D721Med (cell line): ENCODE results near the gene APOBEC3A.
A peak's percentile ranks its signal among the peaks of the same experiment; 100 is the strongest.
"Not testable (repeated sequence)": the region's sequence is repeated elsewhere in the genome, so short reads cannot be mapped to it uniquely, and the experiment has no call there.

Experiments used
- DNase-seq: peaks from one replicate; pipeline ENCODE4 v3.0.0; 2011; ENCODE audit warnings: low spot score; ENCODE audit not compliant: insufficient read length
- FAIRE-seq: peaks from 2 replicates; lab custom pipeline; 2011; peaks lifted over from hg19 to GRCh38; lab: Jason Lieb, UNC
- TF ChIP-seq, protein P1 (sequence below): IDR thresholded peaks from 2 replicates; pipeline ENCODE4 v1.5.1; 2012; ENCODE audit warnings: mild to moderate bottlenecking, control low read depth; ENCODE audit not compliant: insufficient read depth; ENCODE audit errors: missing control alignments

APOBEC3A gene

DNA sequence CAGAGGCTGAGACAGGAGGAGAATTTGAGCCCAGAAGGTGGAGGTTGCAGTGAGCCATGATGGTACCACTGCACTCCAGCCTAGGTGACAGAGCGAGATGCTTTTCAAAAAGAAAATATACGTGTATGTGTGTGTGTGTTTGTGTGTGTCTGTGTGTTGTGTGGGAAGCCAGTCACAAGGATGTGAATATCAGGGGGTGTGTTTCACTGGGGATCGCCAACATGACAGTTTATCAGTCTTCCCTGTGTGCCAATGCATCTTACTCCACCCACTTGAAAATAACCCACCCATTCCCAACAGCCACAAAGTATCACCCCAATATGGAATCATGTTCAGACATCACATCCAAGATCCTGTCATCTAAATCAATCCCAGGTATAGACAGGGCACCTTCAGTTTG, 14.4 kb downstream of the APOBEC3A start:
- no peak for DNase-seq
- FAIRE-seq, result no peak
- TF ChIP-seq, protein P1, sequence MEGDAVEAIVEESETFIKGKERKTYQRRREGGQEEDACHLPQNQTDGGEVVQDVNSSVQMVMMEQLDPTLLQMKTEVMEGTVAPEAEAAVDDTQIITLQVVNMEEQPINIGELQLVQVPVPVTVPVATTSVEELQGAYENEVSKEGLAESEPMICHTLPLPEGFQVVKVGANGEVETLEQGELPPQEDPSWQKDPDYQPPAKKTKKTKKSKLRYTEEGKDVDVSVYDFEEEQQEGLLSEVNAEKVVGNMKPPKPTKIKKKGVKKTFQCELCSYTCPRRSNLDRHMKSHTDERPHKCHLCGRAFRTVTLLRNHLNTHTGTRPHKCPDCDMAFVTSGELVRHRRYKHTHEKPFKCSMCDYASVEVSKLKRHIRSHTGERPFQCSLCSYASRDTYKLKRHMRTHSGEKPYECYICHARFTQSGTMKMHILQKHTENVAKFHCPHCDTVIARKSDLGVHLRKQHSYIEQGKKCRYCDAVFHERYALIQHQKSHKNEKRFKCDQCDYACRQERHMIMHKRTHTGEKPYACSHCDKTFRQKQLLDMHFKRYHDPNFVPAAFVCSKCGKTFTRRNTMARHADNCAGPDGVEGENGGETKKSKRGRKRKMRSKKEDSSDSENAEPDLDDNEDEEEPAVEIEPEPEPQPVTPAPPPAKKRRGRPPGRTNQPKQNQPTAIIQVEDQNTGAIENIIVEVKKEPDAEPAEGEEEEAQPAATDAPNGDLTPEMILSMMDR, result no peak

DNA sequence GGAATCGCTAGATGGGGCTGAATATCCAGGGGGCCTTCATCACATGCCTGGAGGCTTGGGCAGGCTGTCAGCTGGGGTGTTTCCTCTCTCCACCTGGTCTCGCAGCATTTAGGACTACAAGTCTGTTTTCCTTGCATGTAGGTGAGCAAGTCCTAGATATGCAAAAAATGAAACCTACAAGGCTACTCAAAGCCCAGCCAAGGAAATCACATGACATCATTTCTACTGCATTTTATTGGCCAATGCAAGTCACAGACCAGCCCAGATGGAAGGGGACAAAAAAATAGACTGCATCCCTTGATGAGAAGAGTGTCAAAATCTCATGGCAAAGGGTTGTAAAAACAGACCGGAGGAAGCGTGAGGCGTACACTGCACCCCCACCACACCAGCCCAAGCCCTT, 15.1 kb downstream of the APOBEC3A start:
- FAIRE-seq, result no peak
- TF ChIP-seq, protein P1, result no peak
- no peak for DNase-seq

DNA sequence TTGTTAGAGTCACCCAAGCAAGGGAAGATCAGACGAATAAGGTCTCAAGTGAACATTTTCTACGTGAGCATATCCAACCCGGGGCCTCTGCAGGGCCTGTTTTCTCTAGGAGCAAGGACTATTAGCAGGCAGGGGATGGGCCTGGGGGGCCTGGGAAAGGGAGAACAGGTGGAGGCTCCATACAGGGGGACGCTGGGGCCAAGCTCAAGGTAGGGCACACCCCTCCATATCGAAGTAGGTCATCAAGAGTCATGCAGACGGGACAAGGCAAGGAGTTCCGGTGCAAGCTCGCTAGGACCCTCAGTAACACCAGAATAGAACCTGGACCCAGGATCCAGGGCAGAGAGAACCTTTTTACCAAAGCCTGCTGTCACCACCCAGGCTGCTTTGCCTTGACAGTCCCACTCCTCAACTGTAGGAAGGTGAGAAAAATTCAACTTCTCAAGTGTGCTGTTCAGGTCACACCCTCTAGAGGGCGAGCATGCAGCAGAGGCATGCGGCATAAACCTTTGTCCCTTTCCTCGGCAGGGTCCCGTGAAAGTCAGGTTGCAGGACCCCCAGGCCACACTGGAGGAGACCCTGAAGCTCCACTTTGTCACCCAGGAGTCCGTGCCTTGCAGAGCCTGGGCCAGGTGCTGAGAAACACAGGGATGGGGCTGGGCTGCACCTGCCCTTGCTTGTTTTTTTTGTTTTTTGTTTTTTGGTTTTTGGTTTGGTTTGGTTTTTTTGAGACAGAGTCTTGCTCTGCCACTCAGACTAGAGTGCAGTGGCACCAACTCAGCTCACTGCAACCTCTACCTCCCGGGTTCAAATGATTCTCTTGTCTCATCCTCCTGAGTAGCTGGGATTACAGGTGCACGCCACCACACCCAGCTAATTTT, 16.1 kb downstream of the APOBEC3A start:
- DNase-seq (no peak), FAIRE-seq (no peak)
- TF ChIP-seq, protein P1, result peak; percentile 60

DNA sequence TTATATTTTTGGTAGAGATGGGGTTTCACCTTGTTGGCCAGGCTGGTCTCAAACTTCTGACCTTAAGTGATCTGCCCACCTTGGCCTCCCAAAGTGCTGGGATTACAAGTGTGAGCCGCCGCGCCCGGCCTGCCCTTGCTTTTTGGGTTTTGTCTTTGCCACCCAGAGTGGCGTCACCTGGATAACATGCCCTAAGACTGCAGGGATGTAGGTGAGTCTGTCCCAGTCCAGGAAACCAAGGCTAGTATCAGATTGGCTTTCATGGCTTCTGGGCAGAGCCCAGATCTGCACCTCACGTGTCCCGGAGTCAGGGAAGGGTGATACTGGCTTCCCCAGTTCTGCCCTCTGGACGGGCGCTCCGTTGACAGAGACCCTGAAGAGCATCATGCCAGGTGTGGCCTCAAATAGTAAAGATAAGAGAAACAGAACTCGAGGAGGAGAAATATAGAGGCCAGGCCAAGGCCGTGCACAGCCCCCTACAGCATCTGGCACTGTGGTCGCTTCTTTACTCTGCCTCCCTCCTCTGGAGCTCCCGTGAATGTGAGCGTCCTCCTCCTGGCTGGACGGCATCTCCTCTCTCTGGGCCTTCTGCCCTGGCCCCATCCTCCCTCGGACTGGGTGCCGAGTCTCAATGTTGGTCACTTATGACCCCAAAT, 16.9 kb downstream of the APOBEC3A start:
- FAIRE-seq, result no peak
- TF ChIP-seq, protein P1, result no peak
- DNase-seq, result no peak

DNA sequence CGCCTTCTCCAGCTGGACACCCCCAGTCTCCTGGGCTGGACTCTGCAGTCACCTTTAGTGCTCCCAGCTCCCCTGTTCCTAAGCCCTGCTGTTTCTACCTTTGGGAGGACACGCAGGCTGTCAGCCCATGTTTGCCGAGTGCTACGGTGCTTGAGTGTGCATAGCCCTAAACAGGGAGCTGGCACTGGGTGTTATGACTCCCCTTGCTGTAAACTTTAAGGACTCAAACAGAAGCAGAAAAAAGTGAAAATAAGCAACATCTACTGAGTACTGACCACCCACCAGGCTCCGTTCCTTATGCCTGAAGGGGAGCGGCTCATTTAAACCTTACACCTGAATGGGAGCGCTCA, 17.4 kb downstream of the APOBEC3A start:
- TF ChIP-seq, protein P1, result no peak
- no peak for FAIRE-seq
- no peak for DNase-seq

DNA sequence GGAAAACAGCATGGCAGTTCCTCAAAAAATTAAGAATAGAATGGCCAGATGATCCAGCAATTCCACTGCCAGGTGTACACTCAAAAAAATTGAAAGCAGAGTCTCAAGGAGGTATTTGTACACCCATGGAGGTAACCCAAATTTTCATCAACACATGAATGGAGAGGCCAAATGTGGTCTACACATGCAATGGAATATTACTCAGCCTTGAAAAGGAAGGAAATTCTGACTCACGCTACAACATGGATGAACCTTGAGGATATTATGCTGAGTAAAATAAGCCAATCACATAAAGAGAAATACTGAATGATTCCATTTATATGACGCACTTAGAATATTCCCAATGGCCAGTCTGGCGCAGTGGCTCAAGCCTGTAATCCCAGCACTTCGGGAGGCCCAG, 19.9 kb downstream of the APOBEC3A start:
- FAIRE-seq, DNase-seq: not testable (repeated sequence)

DNA sequence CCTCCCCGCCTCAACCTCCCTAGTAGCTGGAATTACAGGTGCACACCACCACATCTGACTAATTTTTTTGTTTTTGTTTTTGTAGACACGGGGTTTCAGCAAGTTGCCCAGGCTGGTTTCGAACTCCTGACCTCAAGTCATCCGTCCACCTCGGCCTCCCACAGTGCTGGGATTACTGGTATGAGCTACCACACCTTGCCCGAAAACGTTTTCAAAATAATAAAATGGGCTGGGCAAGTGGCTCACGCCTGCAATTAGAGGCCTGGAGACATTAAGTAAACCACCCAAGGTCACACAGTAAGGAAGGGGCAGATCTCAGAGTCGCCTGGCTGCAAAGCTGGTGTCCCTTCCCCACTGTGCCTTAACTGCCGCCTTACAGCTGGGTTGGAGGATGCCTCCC, 23.2 kb downstream of the APOBEC3A start:
- not testable (repeated sequence) for FAIRE-seq, DNase-seq
